ENCODE data around the gene INO80E. TPM values are rescaled to one million over a fixed set of nuclear protein-coding genes. Genes with fewer than 3 reads are reported as not detected.
"Not testable (repeated sequence)": the region's sequence is repeated elsewhere in the genome, so short reads cannot be mapped to it uniquely, and the experiment has no call there.

Gene INO80E
- total RNA-seq, 1 experiment from 2014 or later: 94.1 TPM

- Histone ChIP-seq H3K14ac (ENCODE audit: insufficient read depth, low read length) (no peak overlapping the region), H3K9me3 (ENCODE audit: control insufficient read depth, low read depth, low read length) (no peaks in the 10 kb centered on the region), H2BK12ac (ENCODE audit: insufficient read length, low read depth, low read length) (no peak overlapping the region), H3K4me1 (ENCODE audit: insufficient read depth, low read length) (no peaks in the 10 kb centered on the region), H2BK20ac (ENCODE audit: low read depth, low read length, poor library complexity, severe bottlenecking) (no peak overlapping the region), H3T11ph (ENCODE audit: low read length) (no peak overlapping the region), H2AK5ac (ENCODE audit: insufficient read length, low read length) (no peak overlapping the region), H2BK120ac (ENCODE audit: low read depth, low read length, poor library complexity, severe bottlenecking) (no peak overlapping the region), H3K9ac (ENCODE audit: extremely low read depth, insufficient read length, low read length) (no peak overlapping the region), H3K18ac (ENCODE audit: insufficient read length, low read depth, low read length) (no peak overlapping the region), H4K5ac (ENCODE audit: insufficient read length, low read depth, low read length) (no peak overlapping the region), H4K91ac (ENCODE audit: insufficient read length, low read depth, low read length) (no peak overlapping the region), H4K20me1 (ENCODE audit: control insufficient read depth, insufficient read depth, insufficient read length) (no peaks in the 10 kb centered on the region), H3K56ac (ENCODE audit: insufficient read length, low read depth, low read length) (no peak overlapping the region), H3K79me1 (ENCODE audit: insufficient read depth, low read depth, low read length, poor library complexity, severe bottlenecking) (no peaks in the 10 kb centered on the region), H2BK5ac (ENCODE audit: insufficient read length, low read length) (no peak overlapping the region), H3K4ac (ENCODE audit: low read depth, low read length) (no peak overlapping the region), H3K23ac (ENCODE audit: insufficient read length, low read depth, low read length) (no peak overlapping the region), H3K27ac (ENCODE audit: insufficient read length, low read depth, low read length) (no peak overlapping the region), H2BK15ac (ENCODE audit: low read depth, low read length) (no peak overlapping the region), H4K8ac (replicated peaks; ENCODE audit: insufficient read length, low read depth, low read length) (no peak overlapping the region), H3K79me2 (ENCODE audit: insufficient read depth, low read length) (no peaks in the 10 kb centered on the region), H2AFZ (ENCODE audit: low read length) (no peak overlapping the region), H3K23me2 (ENCODE audit: insufficient read length, low read depth, low read length, poor library complexity, severe bottlenecking) (no peaks in the 10 kb centered on the region), H3K27me3 (ENCODE audit: insufficient read depth, low read length) (no peaks in the 10 kb centered on the region), H3K4me2 (ENCODE audit: insufficient read depth, insufficient read length, low read length) (no peak overlapping the region)
- H3K27me3 Mint-ChIP-seq (ENCODE audit: low read depth): peaks cover 30% of the 10 kb centered on the region
- H3K9me3 Mint-ChIP-seq: no peaks in the 10 kb centered on the region
- no peak overlapping the region for H3K4me3 Mint-ChIP-seq
- H3K27ac Mint-ChIP-seq: no peak overlapping the region
- no CpG with 5 or more reads among the region's 5 CpGs for WGBS (ENCODE audit: extremely low coverage, insufficient read length, low lambda C conversion rate)
- no peak for DNase-seq
- TF ChIP-seq CTCF (conservative IDR thresholded peaks at IDR 0.05): no peak
- H3K4me1 Mint-ChIP-seq: no peaks in the 10 kb centered on the region
- H3K36me3 Mint-ChIP-seq (ENCODE audit: insufficient read depth in 1 of 3, low read depth in 3 of 3): no peaks in the 10 kb centered on the region
Measured at GRCh38 chr16:30040221-30040620, 44.2 kb downstream of the INO80E start.

GRCh38 chr16:30040690-30041089 lies 44.6 kb downstream of the INO80E start:
- H3K56ac ChIP-seq (ENCODE audit: insufficient read length, low read depth, low read length); H3K9me3 Mint-ChIP-seq; H4K20me1 ChIP-seq (ENCODE audit: control insufficient read depth, insufficient read depth, insufficient read length); H3K4me1 Mint-ChIP-seq; H3K27ac Mint-ChIP-seq; H3K4me3 Mint-ChIP-seq; H3K23ac ChIP-seq (ENCODE audit: insufficient read length, low read depth, low read length); H2BK20ac ChIP-seq (ENCODE audit: low read depth, low read length, poor library complexity, severe bottlenecking); H4K5ac ChIP-seq (ENCODE audit: insufficient read length, low read depth, low read length); H2AFZ ChIP-seq (ENCODE audit: low read length); H2BK12ac ChIP-seq (ENCODE audit: insufficient read length, low read depth, low read length); H3K18ac ChIP-seq (ENCODE audit: insufficient read length, low read depth, low read length); H2BK5ac ChIP-seq (ENCODE audit: insufficient read length, low read length); H3K4me2 ChIP-seq (ENCODE audit: insufficient read depth, insufficient read length, low read length); H3K14ac ChIP-seq (ENCODE audit: insufficient read depth, low read length); H3K9me3 ChIP-seq (ENCODE audit: control insufficient read depth, low read depth, low read length); H3K4ac ChIP-seq (ENCODE audit: low read depth, low read length); H4K8ac ChIP-seq (replicated peaks; ENCODE audit: insufficient read length, low read depth, low read length); DNase-seq; H2BK15ac ChIP-seq (ENCODE audit: low read depth, low read length); H4K91ac ChIP-seq (ENCODE audit: insufficient read length, low read depth, low read length); H2BK120ac ChIP-seq (ENCODE audit: low read depth, low read length, poor library complexity, severe bottlenecking); H3K27ac ChIP-seq (ENCODE audit: insufficient read length, low read depth, low read length); H3K4me1 ChIP-seq (ENCODE audit: insufficient read depth, low read length); H3K27me3 ChIP-seq (ENCODE audit: insufficient read depth, low read length); H3K9ac ChIP-seq (ENCODE audit: extremely low read depth, insufficient read length, low read length); H3K23me2 ChIP-seq (ENCODE audit: insufficient read length, low read depth, low read length, poor library complexity, severe bottlenecking); H3K79me1 ChIP-seq (ENCODE audit: insufficient read depth, low read depth, low read length, poor library complexity, severe bottlenecking); H3T11ph ChIP-seq (ENCODE audit: low read length); H3K79me2 ChIP-seq (ENCODE audit: insufficient read depth, low read length); H2AK5ac ChIP-seq (ENCODE audit: insufficient read length, low read length); H3K36me3 Mint-ChIP-seq (ENCODE audit: insufficient read depth in 1 of 3, low read depth in 3 of 3): not testable (repeated sequence)
- H3K27me3 Mint-ChIP-seq (ENCODE audit: low read depth): peaks cover 28% of the 10 kb centered on the region
- no CpG with 5 or more reads among the region's 5 CpGs for WGBS (ENCODE audit: extremely low coverage, insufficient read length, low lambda C conversion rate)
